Activated CD8-positive, alpha-beta memory T cell treated with anti-CD3 and anti-CD28 coated beads for 1 hour (primary cell): ENCODE measurements around the gene SCN8A.
"Not testable (repeated sequence)": the region's sequence is repeated elsewhere in the genome, so short reads cannot be mapped to it uniquely, and the experiment has no call there.

Source experiments
- DNase-seq, 2 donors: peaks; one replicate each; pipeline ENCODE4 v3.0.0-alpha.2; 2020; ENCODE audit warnings: low read depth in 1 of 2; ENCODE audit errors: extremely low read depth in 1 of 2

Gene SCN8A

DNA sequence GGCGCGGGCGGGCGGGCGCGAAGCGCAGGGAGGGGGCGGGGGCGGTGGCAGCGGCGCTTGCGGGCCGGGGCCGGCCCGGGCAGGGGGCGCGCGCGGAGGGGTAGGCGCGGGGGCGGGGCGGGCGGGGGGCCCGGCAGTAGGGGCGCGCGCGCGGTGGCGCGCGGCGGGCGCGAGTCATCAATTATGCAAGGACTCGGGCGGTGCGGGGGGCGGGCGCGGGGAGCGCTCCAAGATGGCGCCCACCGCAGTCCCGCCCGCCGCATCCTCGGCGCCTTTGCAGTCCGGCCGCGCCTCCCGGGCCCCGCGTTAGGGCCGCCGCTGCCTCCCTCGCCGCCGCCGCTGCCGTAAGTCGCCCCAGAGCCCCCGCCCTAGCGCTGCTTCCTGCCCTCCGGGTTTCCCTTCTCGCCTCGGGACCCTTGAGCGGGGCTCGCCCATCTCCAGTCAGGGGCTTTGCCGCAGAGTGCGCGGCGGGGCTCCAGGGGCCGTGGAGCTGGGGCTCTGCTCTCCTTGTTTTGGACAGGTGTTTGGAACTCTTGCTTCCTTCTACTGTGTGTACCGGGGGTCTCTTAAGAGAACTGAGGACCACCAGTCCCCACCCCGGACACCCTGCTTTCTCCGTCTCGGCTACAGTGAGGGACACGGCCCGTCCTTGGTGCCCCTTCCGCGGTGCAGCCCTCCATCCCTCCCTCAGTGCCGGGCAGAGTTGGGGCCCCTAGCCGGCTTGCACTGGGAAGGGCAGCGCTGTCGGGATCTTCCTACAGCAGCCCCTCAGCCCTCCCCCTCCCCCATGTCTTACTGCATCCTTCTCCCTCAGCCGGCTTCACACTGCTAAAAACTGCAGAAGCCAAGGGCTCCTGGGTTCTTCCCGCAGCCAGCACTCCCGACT, at the start of gene SCN8A:
Gene SCN8A, plus strand, starts transcription at position 218 of the 886 bp plus-strand sequence. CDS start 71,585 bp downstream, outside the sequence.
- DNase-seq, result peak in 1 of 2 donors; percentile 15

DNA sequence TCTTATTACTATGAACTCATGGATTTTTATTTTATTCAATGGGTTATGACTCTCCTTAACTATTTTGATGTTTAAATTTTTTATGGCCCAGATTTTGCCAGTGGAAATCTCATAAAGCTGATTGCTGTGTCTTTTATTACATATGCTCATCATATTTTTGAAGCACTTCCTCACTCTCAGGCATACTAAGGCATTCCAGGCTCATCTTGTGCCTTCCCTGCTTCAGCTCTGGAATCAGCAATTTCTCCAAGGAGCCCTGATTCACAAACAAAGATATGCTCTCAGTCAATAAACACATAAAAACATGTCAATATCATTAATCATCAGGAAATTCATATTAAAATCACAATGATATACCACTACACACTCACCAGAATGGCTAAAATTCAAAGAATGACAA, 44.9 kb upstream of the SCN8A start:
- DNase-seq, result no peak

DNA sequence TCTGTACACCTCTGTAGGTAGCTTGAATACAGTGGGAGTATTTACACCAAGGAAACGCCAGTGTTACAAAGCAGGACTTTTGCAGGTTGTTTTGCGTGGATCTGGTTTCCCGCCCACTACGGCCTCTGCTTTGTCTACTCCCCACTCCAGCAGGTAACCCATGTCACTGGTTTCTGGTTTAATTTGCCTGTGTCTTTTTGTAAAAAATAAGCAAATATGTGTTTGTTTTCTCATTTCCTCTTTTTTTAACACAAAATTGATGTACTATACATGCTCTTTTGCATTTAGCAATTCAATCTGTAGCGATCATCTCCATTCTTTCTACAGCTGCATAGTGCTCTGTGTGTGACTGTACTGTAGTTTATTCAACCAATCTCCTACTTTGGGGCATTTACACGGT, 43.4 kb upstream of the SCN8A start:
- DNase-seq, result no peak

DNA sequence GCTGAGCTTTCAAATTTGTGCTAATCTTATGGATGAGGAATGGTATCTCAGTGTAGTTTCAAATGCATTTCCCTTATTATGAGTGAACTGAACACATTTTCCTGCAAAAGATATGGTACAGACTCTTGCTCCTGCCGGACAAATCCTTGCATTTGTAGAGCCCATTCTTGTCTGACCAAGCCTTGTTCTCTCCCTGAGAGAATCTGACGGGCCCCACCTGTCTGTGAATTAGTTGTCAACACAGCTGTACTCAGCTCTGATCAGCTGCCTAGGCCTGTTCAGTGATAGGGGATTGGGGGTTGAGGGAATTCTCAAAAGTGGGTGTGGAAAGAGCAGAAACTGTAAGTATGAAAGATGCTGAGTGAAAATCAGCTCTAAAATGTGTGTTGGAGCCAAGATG, 42.8 kb upstream of the SCN8A start:
- no peak for DNase-seq

DNA sequence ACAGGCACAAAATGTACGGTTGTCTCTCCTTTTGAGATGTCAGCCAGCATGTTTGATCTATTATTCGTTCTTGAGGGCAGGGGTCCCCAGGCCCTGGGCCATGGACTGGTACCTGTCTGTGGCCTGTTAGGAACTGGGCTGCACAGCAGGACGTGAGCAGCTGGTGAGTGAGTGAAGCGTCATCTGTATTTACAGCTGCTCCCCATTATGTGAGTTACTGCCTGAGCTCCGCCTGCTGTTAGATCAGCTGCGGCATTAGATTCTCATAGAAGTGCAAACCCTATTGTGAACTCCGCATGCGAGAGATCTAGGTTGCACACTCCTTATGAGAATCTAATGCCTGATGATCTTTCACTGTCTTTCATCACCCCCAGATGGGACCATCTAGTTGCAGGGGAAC, 41.4 kb upstream of the SCN8A start:
- DNase-seq, result no peak

DNA sequence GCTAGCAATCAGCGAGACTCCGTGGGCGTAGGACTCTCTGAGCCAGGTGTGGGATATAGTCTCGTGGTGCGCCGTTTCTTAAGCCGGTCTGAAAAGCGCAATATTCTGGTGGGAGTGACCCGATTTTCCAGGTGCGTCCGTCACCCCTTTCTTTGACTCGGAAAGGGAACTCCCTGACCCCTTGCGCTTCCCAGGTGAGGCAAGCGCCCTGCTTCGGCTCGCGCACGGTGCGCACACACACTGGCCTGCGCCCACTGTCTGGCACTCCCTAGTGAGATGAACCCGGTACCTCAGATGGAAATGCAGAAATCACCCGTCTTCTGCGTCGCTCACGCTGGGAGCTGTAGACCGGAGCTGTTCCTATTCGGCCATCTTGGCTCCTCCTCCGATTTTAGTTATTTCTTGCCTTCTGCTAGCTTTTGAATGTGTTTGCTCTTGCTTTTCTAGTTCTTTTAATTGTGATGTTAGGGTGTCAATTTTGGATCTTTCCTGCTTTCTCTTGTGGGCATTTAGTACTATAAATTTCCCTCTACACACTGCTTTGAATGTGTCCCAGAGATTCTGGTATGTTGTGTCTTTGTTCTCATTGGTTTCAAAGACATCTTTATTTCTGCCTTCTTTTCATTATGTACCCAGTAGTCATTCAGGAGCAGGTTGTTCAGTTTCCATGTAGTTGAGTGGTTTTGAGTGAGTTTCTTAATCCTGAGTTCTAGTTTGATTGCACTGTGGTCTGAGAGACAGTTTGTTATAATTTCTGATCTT, 22.6 kb upstream of the SCN8A start:
- DNase-seq, result not testable (repeated sequence)

DNA sequence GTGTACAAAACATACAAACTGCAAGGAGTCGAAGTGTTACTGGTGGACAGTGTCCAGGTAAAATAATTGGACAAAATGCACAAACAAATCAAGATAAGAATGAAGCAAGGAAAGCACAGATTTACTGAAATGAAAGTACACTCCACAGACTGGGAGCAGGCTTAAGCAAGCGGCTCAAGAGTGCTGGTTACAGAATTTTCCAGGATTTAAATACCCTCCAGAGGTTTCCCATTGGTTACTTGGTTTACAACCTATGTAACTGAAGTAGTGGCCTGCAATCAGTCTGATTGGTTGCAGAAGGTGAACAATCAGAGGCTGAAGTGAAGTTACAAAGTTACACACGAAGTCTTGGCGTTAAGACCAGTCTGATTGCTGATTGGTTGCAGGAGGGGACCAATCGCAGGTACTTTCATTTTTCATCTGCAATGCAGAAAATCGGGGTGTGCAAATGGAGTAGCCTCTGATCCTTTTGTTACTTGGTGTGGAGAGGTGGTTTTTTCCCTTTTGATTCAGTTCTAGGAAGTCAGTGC, 11.6 kb upstream of the SCN8A start:
- no peak for DNase-seq

DNA sequence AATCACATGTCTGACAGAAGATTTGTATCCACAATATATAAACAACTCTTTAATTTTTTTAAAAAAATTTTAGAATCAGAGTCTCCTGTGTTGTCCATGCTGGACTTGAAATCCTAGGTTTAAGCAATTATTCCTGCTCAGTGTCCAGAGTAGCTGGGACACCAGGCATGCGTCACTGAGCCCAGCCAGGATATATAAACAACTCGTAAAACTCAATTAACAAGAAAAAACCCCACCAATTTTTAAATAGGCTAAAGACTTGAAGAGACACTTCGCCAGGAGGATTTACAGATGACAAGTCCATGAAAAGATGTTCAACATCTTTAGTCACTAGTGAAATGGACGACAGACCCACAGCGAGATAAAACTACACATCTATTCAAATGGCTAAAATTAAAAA, 2.0 kb upstream of the SCN8A start:
- DNase-seq, result no peak

DNA sequence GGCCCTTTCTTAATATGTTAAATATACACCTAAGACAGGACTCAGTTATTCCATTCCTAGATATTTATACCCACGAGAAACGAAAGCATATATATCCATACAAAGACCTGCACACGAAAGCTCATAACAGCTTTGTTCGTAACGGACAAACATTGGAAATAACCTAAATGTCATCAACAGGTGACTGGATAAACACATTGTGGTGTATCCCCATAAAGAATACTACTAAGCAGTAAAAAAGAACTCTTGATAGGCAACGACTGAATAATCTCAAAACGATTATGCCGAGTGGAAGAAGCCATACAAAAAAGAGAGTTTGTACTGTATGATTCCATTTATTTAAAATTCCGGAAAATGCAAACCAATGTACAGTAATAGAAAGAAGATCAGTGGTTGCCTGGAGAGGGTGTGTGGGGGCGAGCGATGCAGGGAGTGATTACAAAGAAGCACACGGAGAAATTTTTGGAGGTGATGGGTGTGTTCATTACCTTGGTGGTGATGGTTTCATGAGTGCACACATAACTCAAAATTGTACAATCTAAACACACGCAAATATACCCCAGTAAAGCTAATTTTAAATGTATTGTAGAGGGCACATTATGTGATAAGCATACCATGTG, 1.4 kb upstream of the SCN8A start:
- no peak for DNase-seq

DNA sequence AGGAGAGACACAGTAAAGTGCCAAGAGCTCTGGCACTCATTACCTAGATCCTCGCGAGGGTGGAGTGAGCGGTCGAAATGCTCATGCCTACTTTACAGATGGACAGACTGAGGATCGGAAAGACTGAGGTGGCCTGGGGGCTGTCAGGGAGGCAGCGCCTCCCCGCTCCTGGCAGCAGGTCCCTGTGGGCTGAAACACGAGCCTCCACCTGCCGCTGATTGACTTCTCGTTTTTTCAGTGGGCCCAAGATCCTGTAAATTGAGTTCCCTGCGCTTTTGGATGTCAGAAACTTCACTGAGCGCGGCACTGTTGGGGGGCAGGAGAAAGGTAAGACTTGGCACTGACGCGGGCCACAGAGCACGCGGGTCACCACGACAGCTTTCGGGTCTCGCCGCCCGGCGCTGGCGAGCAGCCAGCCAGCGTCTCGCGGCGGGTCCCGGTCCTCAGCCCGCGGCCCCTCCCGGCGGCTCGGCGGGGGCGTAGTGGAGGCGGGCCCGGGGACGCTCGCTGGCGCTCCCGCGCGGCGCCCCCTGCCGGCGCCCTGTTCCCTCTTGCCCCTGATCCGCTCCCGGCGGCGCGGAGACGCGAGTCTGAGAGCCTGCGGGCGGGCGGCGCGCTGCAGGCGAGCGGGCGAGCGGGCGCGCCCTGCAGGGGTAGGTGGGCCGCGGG, 552 bp upstream of the SCN8A start:
- peak in 1 of 2 donors; percentile 59 for DNase-seq

DNA sequence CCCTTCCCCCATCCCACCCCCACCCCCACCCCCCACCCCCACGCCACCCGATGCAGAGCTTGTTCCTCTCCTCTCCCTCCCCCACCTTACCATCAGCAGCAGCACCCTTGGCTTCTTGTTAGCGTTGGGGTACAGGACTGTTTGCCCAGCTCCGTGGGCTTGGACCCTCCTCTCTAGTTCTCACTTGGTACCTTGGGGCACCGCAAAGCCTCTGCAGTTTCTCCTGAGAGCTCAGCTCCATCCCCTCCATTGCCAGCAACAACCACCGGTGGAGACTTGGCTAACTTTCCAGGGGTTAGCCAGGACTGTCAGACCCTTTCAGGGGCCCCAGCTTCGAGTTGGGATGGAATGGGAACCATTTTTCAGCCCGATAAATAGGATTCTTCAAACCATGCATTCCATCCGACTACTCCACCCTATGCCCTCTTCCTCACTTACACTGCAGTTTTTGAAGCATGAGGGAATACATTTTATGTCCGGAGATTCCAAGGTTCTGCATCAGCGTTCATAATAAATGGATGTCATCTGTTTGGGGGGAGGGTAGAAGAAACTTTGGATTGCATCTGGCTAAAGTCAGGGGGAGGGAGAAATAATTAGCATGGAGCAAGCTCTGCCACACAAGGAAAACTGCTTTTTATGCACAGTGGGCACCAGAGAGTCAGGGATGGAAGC, 1.1 kb downstream of the SCN8A start:
- DNase-seq, result no peak

DNA sequence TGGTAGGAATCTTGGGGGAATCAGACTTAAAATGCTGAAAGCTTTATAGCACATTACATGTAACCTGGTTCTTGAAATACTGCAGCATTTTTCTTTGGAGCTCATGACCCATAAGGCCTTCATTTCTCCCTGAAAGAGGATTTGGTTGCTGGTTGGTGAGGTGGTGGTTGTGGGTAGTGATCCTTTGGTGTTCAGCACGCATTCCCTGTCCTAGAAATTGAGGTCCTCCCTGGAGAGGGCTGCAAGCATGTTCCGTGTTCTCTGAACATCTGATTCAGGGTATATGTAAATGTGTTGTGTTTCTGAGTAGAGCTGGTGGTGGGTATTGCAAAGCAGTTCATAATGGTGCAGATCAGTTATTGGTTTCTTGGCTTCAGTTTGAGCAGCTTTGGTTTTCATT, 2.0 kb downstream of the SCN8A start:
- no peak for DNase-seq

DNA sequence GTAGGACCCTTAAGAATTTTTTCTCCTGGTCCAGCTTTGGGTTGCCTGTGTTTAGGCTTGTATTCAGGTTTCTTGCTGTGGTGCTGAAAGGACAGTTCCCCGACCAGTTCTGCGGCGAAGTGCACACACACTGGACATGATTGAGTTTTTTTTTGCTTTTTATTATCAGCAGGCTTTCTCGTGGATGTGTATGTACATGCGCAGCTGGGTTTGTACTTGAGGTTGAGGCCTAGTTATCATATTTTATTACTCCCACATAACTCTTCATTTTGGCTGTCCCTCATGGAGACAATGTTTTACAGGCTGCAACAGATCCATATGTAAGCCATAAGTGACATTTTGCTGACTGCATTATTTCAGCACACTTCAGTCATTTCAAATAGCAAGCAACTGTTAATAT, 2.5 kb downstream of the SCN8A start:
- DNase-seq, result no peak

DNA sequence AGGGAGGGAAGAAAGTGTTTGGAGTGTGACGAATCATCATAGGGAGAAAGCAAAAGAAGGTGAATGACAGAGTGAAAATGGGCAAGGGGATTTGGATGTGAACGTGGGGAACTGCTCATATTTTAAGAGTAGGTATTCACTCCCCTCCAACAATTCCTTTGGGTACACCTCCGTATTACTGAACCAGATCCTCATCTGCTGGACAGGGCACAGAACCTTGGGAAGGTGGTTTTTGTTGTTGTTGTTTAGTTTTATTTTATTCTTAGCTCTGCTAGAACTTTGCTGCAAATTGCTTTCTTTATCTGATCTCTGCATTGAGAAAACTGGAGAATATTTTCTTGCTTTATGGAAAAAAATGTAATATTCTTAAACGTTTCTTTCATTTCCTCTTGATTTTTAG, 7.1 kb downstream of the SCN8A start:
- no peak for DNase-seq

DNA sequence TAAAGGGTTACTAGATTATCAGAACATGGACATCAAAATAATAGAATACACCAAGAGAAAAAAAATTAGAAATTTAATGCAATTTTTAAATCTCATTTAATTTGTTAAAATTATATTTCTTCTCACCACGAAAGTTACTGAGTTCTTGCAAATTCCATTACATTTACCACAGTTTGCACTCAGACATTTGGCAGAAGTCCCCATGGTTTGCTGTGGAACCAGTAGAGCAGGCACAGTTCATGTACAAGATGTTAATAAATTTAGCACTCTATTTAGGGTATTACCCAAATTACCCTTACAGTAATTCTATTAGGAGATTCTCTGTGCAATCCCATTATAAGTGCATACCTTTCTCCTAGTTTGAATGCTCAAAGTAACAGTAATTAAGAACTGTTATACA, 9.7 kb downstream of the SCN8A start:
- DNase-seq, result no peak

DNA sequence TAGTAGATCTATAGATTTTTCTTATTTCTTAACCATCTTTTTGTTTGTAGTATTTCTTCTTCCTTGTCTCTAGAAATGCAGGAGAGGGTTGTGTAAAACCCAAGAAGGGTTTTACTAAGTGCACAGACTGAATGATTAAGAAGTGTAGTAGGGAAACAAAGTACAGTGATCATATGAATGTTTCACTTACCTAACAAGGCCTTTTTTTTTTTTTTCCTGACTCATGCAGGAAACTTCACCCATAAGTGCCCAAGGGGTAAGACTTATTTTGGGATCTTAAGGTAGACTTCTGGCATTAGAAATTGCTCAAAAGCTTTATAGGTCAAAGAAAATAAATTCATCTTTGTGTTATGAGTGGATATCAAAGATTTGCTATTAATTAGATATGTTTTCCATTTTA, 10.2 kb downstream of the SCN8A start:
- no peak for DNase-seq

DNA sequence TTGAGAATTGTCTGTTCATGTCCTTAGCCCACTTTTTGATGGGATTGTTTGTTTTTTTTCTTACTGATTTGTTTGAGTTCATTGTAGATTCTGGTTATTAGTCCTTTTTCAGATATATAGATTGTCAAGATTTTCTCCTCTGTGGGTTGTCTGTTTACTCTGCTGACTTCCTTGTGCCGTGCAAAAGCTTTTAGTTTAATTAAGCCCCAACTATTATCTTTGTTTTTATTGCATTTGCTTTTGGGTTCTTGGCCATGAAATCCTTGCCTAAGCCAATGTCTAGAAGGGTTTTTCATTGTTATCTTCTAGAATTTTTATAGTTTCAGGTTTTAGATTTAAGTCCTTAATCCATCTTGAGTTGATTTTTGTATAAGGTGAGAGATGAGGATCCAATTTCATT, 14.9 kb downstream of the SCN8A start:
- not testable (repeated sequence) for DNase-seq

DNA sequence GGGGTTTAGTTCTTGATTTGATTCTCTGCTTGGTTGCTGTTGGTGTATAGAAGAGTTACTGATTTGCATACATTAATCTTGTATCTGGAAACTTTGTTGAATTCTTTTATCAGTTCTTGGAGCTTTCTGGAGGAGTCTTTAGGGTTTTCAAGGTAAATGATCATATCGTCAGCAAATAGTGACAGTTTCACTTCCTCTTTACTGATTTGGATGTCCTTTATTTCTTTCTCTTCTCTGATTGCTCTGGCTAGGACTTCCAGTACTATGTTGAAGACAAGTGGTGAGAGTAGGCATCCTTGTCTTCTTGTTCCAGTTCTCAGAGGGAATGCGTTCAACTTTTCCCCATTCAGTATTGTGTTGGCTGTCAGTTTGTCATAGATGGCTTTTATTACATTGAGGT, 16.2 kb downstream of the SCN8A start:
- not testable (repeated sequence) for DNase-seq

DNA sequence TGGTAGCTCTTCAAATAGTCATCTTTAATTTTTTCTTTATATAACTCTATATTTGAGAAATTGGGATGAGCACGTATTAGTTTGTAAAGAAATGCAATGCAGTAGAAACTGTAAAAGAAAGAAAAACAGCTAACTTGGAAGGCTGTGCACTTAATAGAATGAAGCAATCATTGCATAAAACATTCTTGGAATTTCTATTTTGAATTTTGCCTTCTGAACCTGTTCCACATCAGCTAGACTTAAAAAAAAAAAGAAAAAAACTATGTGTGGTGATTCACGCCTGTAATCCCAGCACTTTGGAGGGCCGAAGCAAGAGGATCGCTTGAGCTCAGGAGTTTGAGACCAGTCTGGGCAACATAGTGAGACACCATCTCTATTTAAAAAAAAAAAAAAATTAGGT, 29.4 kb downstream of the SCN8A start:
- no peak for DNase-seq

DNA sequence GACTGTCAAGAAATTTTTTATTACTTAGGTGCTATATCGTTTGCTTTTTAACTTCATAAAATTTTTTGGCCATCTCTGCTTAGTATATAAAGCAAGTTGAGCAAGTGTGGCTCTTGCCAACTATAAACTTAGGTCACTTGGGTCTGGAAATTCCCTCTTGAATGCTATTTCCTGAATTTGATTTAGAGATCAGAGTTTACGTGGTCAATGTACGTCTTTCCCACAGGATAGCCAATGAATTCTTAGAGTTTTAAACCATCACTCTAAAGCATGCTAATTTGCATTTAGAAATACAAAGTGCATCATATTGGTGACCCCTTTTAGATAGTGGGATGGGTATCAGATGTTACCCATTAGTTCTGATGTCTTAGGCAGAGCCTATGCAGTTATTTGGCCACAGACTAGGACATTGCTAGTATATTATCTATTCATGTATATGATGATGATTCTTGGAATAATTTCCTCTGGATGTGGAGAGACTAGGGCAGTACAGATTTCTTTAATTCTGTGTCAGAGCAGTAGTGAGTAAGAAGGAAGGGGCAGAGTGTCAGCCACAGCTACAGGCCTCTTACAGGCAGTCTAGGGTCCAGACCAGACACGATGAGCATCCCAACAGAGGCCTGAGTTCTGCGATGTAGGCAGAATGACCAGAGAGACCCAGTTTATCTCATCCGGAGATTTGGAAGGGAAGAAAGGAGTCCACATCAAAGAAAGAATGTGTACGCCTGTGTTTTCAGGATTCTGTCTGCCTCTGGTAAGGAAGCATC, 30.3 kb downstream of the SCN8A start:
- no peak for DNase-seq
